IPS-NIHi11 (cell line): ENCODE data around the gene SMPD3.

ENCODE experiments used
- DNase-seq: peaks from one replicate; pipeline ENCODE4 v3.0.0; 2012; ENCODE audit warnings: mixed read lengths, low spot score

The SMPD3 gene

DNA sequence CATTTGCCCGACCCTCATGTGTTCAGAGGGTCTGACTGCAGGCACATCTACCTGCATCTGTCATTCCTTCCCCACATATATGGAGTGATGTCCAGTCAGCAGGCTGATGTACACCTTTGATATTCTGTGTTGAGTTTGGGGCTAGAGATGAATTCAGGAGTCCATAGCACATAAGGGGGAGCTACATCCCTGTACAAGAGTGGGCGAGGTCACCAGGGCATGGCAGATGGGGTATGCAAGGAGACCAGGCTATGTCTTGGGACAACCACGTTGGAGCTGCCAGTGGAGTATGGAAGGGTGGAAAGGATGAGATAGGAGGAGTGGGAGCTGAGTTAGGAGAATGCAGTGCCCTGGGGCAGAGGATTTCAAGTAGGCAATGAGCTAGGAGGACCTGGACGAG, 15.0 kb downstream of the SMPD3 start:
- DNase-seq = no peak

DNA sequence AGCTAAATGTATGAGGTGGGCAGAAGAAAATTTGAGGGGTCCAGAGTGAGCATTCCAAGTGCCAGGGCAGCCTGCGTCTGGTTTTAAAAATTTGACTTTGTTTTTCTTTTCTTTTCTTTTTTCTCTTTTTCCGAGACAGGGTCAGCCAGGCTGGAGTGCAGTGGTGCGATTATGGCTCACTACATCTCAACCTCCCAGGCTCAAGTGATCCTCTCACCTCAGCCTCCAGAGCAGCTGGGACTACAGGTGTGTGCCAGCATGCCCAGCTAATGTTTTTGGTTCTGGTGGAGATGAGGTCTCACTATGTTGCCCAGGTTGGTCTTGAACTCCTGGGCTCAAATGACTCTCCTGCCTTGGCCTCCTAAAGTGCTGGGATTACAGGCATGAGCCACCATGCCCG, 15.6 kb downstream of the SMPD3 start:
- DNase-seq = no peak

DNA sequence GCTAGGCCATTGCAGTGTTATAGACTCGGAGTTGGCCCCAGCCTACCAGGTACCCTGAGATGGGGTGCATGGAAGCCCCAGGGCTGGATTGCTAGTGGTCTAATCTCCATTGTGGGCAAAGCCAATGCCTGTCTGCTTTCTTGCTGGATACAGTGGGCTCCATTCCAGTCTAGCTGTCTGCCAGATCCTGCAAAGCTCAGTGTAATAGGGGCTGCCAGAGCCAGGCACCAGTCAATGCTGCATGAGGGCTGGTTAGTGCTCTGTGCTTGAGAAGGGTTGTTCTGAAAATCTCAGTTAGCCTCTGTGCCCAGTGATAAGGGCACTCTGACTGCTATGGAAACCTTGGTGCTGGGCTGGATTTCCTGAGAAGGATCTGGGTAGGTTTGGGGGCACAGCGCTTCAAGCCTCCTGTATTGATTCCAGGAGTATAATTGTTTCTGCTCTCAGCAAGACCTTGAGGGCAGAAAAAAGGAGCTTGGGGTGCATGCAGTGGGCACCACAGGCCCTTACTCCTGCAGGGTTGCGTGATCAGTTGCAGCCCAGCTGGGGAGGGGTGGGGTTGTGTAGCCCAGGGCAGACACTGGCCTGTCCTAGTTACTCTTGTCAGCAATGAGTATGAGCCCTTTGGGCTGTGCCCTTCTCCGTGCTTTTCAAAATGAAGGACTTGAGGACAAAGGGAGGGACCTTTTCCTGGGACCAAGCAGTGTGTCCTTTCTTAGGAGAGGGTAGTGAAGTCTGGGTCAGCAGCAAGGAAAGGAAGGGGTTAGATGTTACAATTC, 19.0 kb downstream of the SMPD3 start:
- no peak for DNase-seq

DNA sequence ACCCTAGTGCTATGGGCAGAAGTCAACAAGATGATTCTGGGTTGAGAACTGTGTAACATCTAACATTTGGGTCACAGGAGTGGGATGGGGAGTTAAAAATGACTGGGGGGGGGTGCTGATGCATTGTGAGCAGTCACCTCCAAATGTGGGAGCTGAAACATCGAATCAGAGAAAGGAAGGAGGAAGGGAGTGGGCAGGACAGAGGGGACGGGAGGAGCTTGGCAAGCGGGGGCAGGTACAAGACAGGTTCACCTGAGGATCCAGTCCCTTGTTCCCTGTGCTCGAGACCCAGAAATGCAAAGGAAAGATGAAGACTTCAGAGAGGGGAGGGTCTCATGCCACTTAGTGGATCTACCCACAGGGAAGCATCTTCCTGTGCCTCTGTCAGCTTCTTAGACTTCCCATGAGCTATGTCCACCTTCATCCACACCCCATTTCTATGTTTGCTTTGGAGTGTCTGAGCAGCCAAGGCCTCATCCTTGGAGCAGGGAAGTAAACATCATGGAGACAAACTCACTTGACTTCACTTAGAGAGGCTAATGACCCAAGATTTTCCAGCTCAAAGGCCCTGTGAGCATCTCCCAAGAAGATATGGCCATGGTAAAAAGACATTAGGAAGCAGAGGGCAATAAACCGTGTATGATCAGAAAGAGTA, 20.5 kb downstream of the SMPD3 start:
- DNase-seq = no peak

GRCh38 chr16:68426347-68426652, 22.0 kb downstream of the SMPD3 start:
- DNase-seq = no peak

GRCh38 chr16:68425498-68426346, 22.6 kb downstream of the SMPD3 start:
- DNase-seq = no peak

DNA sequence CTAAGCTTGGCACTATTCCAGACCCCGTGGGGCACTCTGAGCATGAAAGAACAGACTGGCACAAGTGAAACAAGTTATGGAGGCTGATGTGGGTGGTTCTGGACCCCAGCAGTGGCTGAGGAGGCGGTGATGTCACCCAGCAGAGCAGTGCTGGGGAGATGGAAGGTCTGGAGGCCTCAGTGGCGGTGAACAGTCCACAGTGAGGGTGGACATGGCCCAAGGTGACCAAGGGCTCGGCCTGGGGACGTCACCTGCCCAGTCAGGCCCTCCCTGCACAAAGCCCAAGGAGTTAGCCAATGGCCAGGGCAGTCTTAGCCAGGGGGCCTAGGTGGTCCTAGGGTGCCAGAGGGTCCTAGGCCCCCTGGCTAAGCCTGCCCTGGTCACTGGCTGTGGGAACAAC, 24.5 kb downstream of the SMPD3 start:
- DNase-seq = no peak

GRCh38 chr16:68422396-68422960, 25.8 kb downstream of the SMPD3 start:
- DNase-seq = no peak

DNA sequence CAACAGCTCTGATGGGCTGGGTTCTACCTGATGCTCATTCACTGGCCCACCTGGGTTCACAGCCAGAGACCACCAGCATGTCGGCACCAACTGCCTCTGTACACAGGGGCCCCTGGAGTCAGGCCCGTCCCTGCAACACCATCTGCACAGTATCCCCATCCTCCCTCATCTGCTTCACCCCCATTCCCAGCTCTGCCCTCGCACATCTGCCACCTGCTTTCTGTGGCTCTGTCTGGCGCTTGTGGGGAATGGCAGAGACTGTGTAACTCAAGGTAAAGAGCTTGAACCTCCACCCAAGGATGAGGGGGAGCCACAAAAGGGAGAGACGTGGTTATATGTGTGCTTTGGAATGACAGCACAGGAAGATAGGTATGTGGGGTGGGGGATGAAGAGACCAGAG, 27.2 kb downstream of the SMPD3 start:
- no peak for DNase-seq

- no peak for DNase-seq
These were observed 27.9 kb downstream of the SMPD3 start for GRCh38 chr16:68420366-68420942.

DNA sequence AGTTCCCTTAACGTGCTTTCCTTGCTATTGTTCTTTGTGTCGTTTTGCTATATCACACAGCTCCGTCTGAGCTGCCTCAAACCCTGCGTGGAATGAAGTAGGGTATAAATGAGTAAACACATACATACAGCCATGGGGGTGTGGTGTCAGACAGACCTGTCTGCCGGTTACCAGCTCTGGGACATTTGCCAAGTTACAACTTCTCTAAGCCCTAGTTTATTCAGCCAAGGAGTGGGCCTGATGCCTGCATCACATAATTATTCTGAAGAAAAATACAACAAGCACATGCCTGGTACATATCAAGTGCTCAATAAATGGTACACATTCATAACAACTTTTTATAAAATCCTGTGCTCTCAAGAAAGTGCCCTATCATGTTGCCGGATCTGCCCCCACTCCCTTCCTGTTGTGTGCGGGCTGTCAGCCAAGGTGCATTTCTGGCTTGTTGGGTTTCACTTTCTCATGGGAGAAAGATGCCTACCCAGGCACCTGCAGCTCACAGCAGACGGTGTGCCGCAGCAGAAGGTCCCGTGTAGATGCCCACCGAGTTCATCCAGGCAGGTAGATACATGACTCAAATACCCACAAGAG, 30.5 kb downstream of the SMPD3 start:
- no peak for DNase-seq

DNA sequence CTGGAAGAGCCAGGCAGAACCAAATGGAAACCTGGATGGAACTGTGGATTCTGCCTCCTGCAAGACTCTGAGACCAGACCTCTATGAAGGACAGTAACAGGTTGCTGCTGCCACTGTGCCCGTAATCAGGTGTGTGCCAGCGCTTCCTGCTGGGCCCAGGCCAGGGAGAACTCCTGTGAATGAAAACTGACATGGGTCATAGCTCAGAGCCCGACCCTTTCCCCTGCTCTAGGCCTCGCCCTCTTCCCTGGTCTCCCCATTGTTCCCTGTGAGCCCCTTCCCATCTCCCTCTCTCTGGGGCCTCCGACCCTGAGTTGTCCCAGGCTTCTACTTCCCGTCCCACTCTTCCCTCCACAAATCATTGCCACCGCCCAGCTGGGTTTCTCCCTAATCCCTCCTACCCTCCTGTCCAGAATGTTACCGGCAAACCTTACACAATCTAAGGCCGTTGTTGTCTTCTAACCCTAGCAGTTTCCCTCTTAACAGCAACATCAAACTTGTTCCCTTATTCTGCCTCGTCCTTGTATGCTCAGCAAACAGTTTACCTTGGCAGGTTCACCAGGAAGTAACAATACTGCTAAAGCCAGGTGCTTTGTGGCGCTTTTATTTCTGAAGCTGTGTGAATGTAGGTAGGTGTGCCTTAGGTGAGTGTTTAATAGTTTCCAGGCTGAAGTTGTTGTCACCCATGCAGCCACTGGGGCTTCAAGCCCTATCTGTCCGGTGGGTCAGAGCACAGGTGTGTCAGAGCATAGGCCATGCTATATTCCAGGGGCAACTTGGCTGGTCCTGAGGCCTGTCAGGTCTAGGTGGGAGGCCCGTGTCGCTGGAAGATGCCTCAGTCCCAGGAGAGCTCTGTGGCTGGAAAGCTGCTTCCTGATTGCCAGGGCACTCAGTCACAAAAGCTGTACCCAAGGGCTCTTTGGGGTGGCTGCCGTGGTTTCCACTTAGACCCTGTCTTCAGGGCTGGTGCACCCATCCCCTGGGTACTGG, 32.0 kb downstream of the SMPD3 start:
- no peak for DNase-seq

DNA sequence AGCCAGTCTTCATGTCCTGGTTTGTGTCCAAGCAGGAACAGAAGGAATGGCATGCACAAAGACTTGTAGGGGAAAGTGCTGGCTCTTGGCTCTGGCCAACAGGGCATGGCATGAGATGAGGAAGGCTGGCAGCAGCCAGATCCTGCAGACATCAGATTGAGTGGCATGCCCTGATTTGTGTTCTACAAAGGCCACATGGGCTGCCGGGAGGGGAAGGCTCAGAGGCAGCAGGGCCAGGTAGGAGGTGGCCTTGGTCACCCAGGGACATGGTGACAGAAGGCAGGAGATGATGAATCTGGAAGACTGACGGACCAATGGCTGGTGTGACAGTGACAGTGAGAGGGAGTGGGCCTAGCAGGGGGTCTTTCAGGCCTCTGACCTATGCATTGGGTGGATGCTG, 33.7 kb downstream of the SMPD3 start:
- DNase-seq = no peak

- DNase-seq = no peak
These were observed 36.2 kb downstream of the SMPD3 start for GRCh38 chr16:68412061-68412460.

GRCh38 chr16:68411086-68411485, 37.2 kb downstream of the SMPD3 start:
- no peak for DNase-seq

GRCh38 chr16:68408967-68409366, 39.3 kb downstream of the SMPD3 start:
- DNase-seq = peak; percentile 53

- no peak for DNase-seq
These were observed 39.9 kb downstream of the SMPD3 start for GRCh38 chr16:68408428-68408827.

DNA sequence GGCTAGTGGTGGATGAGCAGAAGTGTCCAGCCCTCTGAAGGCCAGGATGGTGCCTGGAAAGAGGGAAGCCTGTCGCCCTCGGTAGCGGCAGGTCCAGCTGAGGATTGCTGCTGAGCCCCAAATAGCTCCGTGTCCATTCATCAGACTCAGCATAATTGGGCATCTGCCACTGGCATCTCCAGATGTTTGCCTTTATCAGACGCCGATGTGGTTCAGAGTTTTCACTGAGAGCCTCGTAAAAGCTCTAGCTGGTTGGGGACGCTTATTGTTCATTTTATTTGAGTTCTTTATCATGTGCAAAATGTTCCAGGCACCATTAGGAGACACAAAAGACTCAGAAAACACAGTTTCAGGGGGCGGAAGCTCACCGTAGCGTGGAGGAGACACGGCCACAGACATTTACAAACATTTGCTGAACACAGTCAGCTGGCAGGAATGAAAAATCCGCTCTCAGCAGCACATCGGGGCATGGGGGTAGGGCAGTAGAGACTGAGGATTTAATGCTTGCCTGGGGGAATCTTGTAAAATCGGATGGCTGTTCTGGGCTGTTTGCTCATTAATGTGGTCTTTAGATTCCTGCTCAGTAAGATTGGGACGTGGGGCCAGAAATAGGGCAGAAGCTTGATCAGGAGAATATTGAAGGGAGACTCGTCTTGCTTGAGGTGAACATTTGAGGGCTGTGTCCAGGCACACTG, 41.7 kb downstream of the SMPD3 start:
- DNase-seq = no peak

DNA sequence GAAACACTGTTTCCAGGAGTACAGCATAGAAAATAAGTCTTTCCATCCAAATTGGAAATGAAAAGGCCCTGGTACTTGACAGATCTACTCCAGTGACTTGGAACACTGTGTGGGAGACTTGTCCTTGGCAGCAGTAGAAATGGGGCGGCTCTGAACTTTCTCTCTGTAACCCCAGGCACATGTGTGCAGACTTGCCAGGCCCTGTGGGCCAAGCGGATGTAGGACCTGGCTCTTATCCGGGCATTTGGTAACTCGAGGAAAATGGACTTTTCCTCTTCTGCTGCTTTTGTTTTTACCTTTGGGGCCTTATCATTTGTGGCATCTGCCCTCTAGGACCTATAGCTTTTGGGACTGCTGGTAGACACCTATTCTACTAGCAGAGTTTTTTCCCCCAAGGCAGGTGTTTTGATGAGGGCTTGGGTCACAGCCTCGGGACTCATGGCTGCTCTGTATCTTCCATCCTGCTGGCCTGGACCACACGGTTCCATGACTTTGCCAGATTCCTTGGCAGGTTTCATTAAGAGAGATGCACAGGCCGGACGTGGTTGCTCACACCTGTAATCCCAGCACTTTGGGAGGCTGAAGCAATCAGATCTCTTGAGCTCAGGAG, 43.5 kb downstream of the SMPD3 start:
- DNase-seq = no peak

DNA sequence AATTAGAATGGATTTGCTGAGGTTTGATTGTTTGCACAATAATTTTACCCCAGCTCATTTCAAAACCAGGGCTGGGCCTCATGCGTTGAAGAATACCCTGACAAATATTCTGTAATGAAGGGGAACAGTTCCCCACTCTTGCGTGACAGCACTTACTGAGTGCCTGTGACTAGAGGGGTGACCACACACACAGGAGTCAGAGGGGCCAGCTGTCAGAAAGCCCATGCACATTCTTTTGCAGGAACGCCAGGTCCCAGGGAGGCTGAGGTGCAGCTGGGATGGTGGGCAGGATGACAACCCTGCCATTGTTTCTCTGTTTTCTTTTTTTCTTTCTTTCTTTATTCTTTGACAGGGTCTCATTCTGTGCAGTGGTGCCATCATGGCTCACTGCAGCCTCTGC, 44.6 kb downstream of the SMPD3 start:
- DNase-seq = no peak
